Activated naive CD8-positive, alpha-beta T cell treated with anti-CD3 and anti-CD28 coated beads, Interleukin-2, amount 50 U/mL, for 24 hours (primary cell): ENCODE data around the gene TCP11L2.
"Not testable (repeated sequence)": the region's sequence is repeated elsewhere in the genome, so short reads cannot be mapped to it uniquely, and the experiment has no call there.

Source experiments
- ATAC-seq: fragments of 150-1000 bp; cut with Tn5 transposase; one replicate; pipeline ENCODE4 v1.10.0; 2021
- DNase-seq: peaks from one replicate; pipeline ENCODE4 v3.0.0; 2021
- H3K27ac Mint-ChIP-seq: one replicate; pipeline ENCODE4 v1.8.0; 2021; ENCODE audit warnings: mild to moderate bottlenecking, mixed read lengths
- H3K27me3 Mint-ChIP-seq: one replicate; pipeline ENCODE4 v1.8.0; 2021; ENCODE audit warnings: mixed read lengths
- H3K36me3 Mint-ChIP-seq: one replicate; pipeline ENCODE4 v1.8.0; 2021; ENCODE audit warnings: low read depth, mixed read lengths
- H3K4me1 Mint-ChIP-seq: one replicate; pipeline ENCODE4 v1.8.0; 2021; ENCODE audit warnings: mixed read lengths
- H3K4me3 Mint-ChIP-seq: one replicate; pipeline ENCODE4 v1.8.0; 2021; ENCODE audit warnings: mild to moderate bottlenecking, moderate library complexity, mixed read lengths
- H3K9me3 Mint-ChIP-seq: one replicate; pipeline ENCODE4 v1.8.0; 2021; ENCODE audit warnings: mixed read lengths

TCP11L2 gene

GRCh38 chr12:106275458-106275857 is 27.1 kb upstream of the TCP11L2 start:
- no peaks in the 10 kb centered on the region for H3K36me3 Mint-ChIP-seq
- H3K4me3 Mint-ChIP-seq: no peak overlapping the region
- peaks cover 3% of the 10 kb centered on the region for H3K27me3 Mint-ChIP-seq
- no peaks in the 10 kb centered on the region for H3K9me3 Mint-ChIP-seq
- ATAC-seq (no peak), DNase-seq (no peak)
- no peak overlapping the region for H3K27ac Mint-ChIP-seq
- H3K4me1 Mint-ChIP-seq: no peaks in the 10 kb centered on the region

- DNase-seq (no peak), ATAC-seq (no peak)
- Mint-ChIP-seq H3K9me3 (no peaks in the 10 kb centered on the region), H3K27ac (no peak overlapping the region), H3K4me1 (no peaks in the 10 kb centered on the region), H3K27me3 (peaks cover 3% of the 10 kb centered on the region), H3K4me3 (no peak overlapping the region), H3K36me3 (no peaks in the 10 kb centered on the region)
Observed at GRCh38 chr12:106276032-106276740, 26.3 kb upstream of the TCP11L2 start.

- Mint-ChIP-seq H3K9me3 (peaks cover 7% of the 10 kb centered on the region), H3K4me3 (no peak overlapping the region), H3K27ac (no peak overlapping the region), H3K36me3 (peaks cover 6% of the 10 kb centered on the region), H3K4me1 (peaks cover 9% of the 10 kb centered on the region), H3K27me3 (peaks cover 6% of the 10 kb centered on the region)
- ATAC-seq (no peak), DNase-seq (no peak)
Observed at GRCh38 chr12:106280106-106280505, 22.4 kb upstream of the TCP11L2 start.

GRCh38 chr12:106281056-106281782 is 21.3 kb upstream of the TCP11L2 start:
- H3K27ac Mint-ChIP-seq: no peak overlapping the region
- H3K4me3 Mint-ChIP-seq: no peak overlapping the region
- peaks cover 7% of the 10 kb centered on the region for H3K9me3 Mint-ChIP-seq
- H3K27me3 Mint-ChIP-seq: peaks cover 6% of the 10 kb centered on the region
- DNase-seq (no peak), ATAC-seq (no peak)
- H3K4me1 Mint-ChIP-seq: peaks cover 15% of the 10 kb centered on the region
- H3K36me3 Mint-ChIP-seq: peaks cover 6% of the 10 kb centered on the region

- no peak for ATAC-seq
- Mint-ChIP-seq H3K36me3 (peaks cover 6% of the 10 kb centered on the region), H3K27ac (no peak overlapping the region), H3K4me1 (peaks cover 17% of the 10 kb centered on the region), H3K4me3 (no peak overlapping the region), H3K9me3 (peaks cover 7% of the 10 kb centered on the region), H3K27me3 (peaks cover 6% of the 10 kb centered on the region)
- DNase-seq: no peak
Observed at GRCh38 chr12:106281804-106282203, 20.7 kb upstream of the TCP11L2 start.

GRCh38 chr12:106282457-106283097 is 20.0 kb upstream of the TCP11L2 start:
- Mint-ChIP-seq H3K4me3 (no peak overlapping the region), H3K27ac (no peak overlapping the region), H3K9me3 (peaks cover 7% of the 10 kb centered on the region), H3K36me3 (peaks cover 6% of the 10 kb centered on the region), H3K4me1 (peaks cover 20% of the 10 kb centered on the region), H3K27me3 (peaks cover 6% of the 10 kb centered on the region)
- DNase-seq (peak; percentile 48), ATAC-seq (peak; percentile 64)

GRCh38 chr12:106284358-106285105 is 18.0 kb upstream of the TCP11L2 start:
- no peak overlapping the region for H3K27ac Mint-ChIP-seq
- ATAC-seq: no peak
- H3K4me1 Mint-ChIP-seq: peaks cover 38% of the 10 kb centered on the region
- DNase-seq: no peak
- H3K4me3 Mint-ChIP-seq: no peak overlapping the region
- H3K36me3 Mint-ChIP-seq: peaks cover 9% of the 10 kb centered on the region
- peaks cover 7% of the 10 kb centered on the region for H3K9me3 Mint-ChIP-seq
- peaks cover 6% of the 10 kb centered on the region for H3K27me3 Mint-ChIP-seq

- H3K27ac Mint-ChIP-seq: no peak overlapping the region
- no peak overlapping the region for H3K4me3 Mint-ChIP-seq
- H3K9me3 Mint-ChIP-seq: peaks cover 7% of the 10 kb centered on the region
- peaks cover 3% of the 10 kb centered on the region for H3K27me3 Mint-ChIP-seq
- peaks cover 38% of the 10 kb centered on the region for H3K4me1 Mint-ChIP-seq
- no peak for DNase-seq
- ATAC-seq: no peak
- peaks cover 9% of the 10 kb centered on the region for H3K36me3 Mint-ChIP-seq
Observed at GRCh38 chr12:106285982-106286381, 16.6 kb upstream of the TCP11L2 start.

GRCh38 chr12:106286576-106287162 is 15.9 kb upstream of the TCP11L2 start:
- not testable (repeated sequence) for H3K9me3 Mint-ChIP-seq, H3K4me3 Mint-ChIP-seq, DNase-seq, H3K27me3 Mint-ChIP-seq, ATAC-seq, H3K36me3 Mint-ChIP-seq, H3K27ac Mint-ChIP-seq
- H3K4me1 Mint-ChIP-seq: peaks cover 38% of the 10 kb centered on the region

- ATAC-seq (no peak), DNase-seq (no peak)
- Mint-ChIP-seq H3K36me3 (peaks cover 4% of the 10 kb centered on the region), H3K9me3 (peaks cover 2% of the 10 kb centered on the region), H3K4me1 (peaks cover 38% of the 10 kb centered on the region), H3K27me3 (peaks cover 3% of the 10 kb centered on the region), H3K4me3 (no peak overlapping the region), H3K27ac (peak overlapping the region; percentile 73)
Observed at GRCh38 chr12:106287364-106287763, 15.2 kb upstream of the TCP11L2 start.

GRCh38 chr12:106288101-106288493 is 14.4 kb upstream of the TCP11L2 start:
- H3K27me3 Mint-ChIP-seq: peaks cover 3% of the 10 kb centered on the region
- H3K9me3 Mint-ChIP-seq: no peaks in the 10 kb centered on the region
- ATAC-seq: no peak
- peaks cover 38% of the 10 kb centered on the region for H3K4me1 Mint-ChIP-seq
- H3K4me3 Mint-ChIP-seq: no peak overlapping the region
- peak overlapping the region; percentile 92 for H3K27ac Mint-ChIP-seq
- H3K36me3 Mint-ChIP-seq: peaks cover 3% of the 10 kb centered on the region
- DNase-seq: no peak

- DNase-seq (peak; percentile 30), ATAC-seq (peak; percentile 98)
- H3K36me3 Mint-ChIP-seq: peaks cover 3% of the 10 kb centered on the region
- peak overlapping the region; percentile 92 for H3K27ac Mint-ChIP-seq
- H3K4me1 Mint-ChIP-seq: peaks cover 38% of the 10 kb centered on the region
- no peak overlapping the region for H3K4me3 Mint-ChIP-seq
- H3K27me3 Mint-ChIP-seq: peaks cover 3% of the 10 kb centered on the region
- no peaks in the 10 kb centered on the region for H3K9me3 Mint-ChIP-seq
Observed at GRCh38 chr12:106288494-106289195, 13.9 kb upstream of the TCP11L2 start.

GRCh38 chr12:106289196-106289681 is 13.3 kb upstream of the TCP11L2 start:
- Mint-ChIP-seq H3K4me1 (peaks cover 37% of the 10 kb centered on the region), H3K36me3 (peaks cover 3% of the 10 kb centered on the region), H3K27ac (peak overlapping the region; percentile 92), H3K4me3 (no peak overlapping the region), H3K27me3 (peaks cover 2% of the 10 kb centered on the region), H3K9me3 (no peaks in the 10 kb centered on the region)
- ATAC-seq (no peak), DNase-seq (no peak)
